Endothelial cell of umbilical vein (primary cell): ENCODE data around the gene RAD51B. TPM values are rescaled to one million over a fixed set of nuclear protein-coding genes. Genes with fewer than 3 reads are reported as not detected.

Source experiments
- BruUV-seq: library from RNA; stranded (reverse); fragments of 400-500 nt; replicated peaks from 2 replicates; lab custom pipeline; 2021; lab: Mats Ljungman, UMichigan
- CTCF ChIA-PET: fragments of 300-600, 350-600 bp; sonication (Branson Sonifier 250); formaldehyde crosslinking; loops from one replicate; lab custom pipeline; 2021; ENCODE audit warnings: antibody characterized with exemption, inconsistent platforms; lab: Charles Lee
- POLR2A ChIA-PET: fragments of 300-600, 350-600 bp; sonication (Branson Sonifier 250); formaldehyde crosslinking; loops from one replicate; lab custom pipeline; 2021; ENCODE audit warnings: antibody characterized with exemption, inconsistent platforms; lab: Charles Lee
- DNase-seq: peaks from one replicate; pipeline ENCODE4 v3.0.0-alpha.2; 2011; ENCODE audit warnings: low read depth, low spot score
- FAIRE-seq: peaks from 2 replicates; lab custom pipeline; 2011; peaks lifted over from hg19 to GRCh38; lab: Jason Lieb, UNC
- H2AFZ ChIP-seq: 2 replicates; pipeline ENCODE4 v1.6.0; 2012; ENCODE audit warnings: low read depth, low read length, control low read depth, inconsistent platforms
- H3K27ac ChIP-seq: 2 replicates; pipeline ENCODE4 v1.5.1; 2011; ENCODE audit warnings: low read depth, mild to moderate bottlenecking, control low read depth, low read length, moderate library complexity; ENCODE audit not compliant: insufficient read depth
- H3K27me3 ChIP-seq, 2 experiments: 2 replicates each; pipeline versions ENCODE4 v1.6.0 to v1.6.1; 2011; ENCODE audit warnings: low read length in 2 of 2, mixed read lengths in 1 of 2; ENCODE audit not compliant: control insufficient read depth in 2 of 2, insufficient read depth in 2 of 2
- H3K36me3 ChIP-seq, 2 experiments: 2 replicates in 1 of 2; 3 replicates in 1 of 2; pipeline ENCODE4 v1.5.1; 2011; ENCODE audit warnings: low read length in 2 of 2, mild to moderate bottlenecking in 1 of 2, moderate library complexity in 1 of 2; ENCODE audit not compliant: control insufficient read depth in 2 of 2, insufficient read depth in 2 of 2; ENCODE audit errors: extremely low read depth in 1 of 2
- H3K4me1 ChIP-seq: 3 replicates; pipeline ENCODE4 v1.5.1; 2011; ENCODE audit warnings: mild to moderate bottlenecking, low read length; ENCODE audit not compliant: control insufficient read depth, insufficient read depth; ENCODE audit errors: extremely low read depth
- H3K4me2 ChIP-seq: 2 replicates; pipeline ENCODE4 v1.6.1; 2011; ENCODE audit warnings: low read length, control low read depth, mixed read lengths; ENCODE audit not compliant: insufficient read depth
- H3K4me3 ChIP-seq, 3 experiments: fragments of 200-600 bp in 1 of 3; sonication (generic), shearing (Covaris generic) in 1 of 3; replicated peaks in 1 of 3; 2 replicates each; pipeline ENCODE4 v1.5.1; 2011 to 2016; ENCODE audit warnings: control low read depth in 3 of 3, low read length in 3 of 3, mild to moderate bottlenecking in 2 of 3, inconsistent platforms in 1 of 3, low read depth in 1 of 3, moderate library complexity in 1 of 3; ENCODE audit not compliant: insufficient read depth in 1 of 3
- H3K79me2 ChIP-seq: 2 replicates; pipeline ENCODE4 v1.6.0; 2012; ENCODE audit warnings: low read length, inconsistent platforms; ENCODE audit not compliant: control insufficient read depth, insufficient read depth
- H3K9ac ChIP-seq: replicated peaks from 2 replicates; pipeline ENCODE3; 2011; ENCODE audit warnings: low read length, control low read depth; ENCODE audit not compliant: insufficient read depth; ENCODE audit errors: extremely low read depth
- H3K9me1 ChIP-seq: replicated peaks from 3 replicates; pipeline ENCODE4 v1.6.0; 2011; ENCODE audit warnings: mild to moderate bottlenecking, low read length; ENCODE audit not compliant: control insufficient read depth, insufficient read depth; ENCODE audit errors: extremely low read depth
- H3K9me3 ChIP-seq: replicated peaks from 2 replicates; pipeline ENCODE4 v1.5.1; 2012; ENCODE audit warnings: low read length, inconsistent platforms; ENCODE audit not compliant: control insufficient read depth, insufficient read depth
- H4K20me1 ChIP-seq: replicated peaks from 2 replicates; pipeline ENCODE3; 2011; ENCODE audit warnings: mild to moderate bottlenecking, low read length; ENCODE audit not compliant: control insufficient read depth, insufficient read depth; ENCODE audit errors: extremely low read depth
- EZH2 ChIP-seq: IDR thresholded peaks from 2 replicates; pipeline ENCODE4 v1.6.1; 2012; ENCODE audit warnings: borderline replicate concordance, low read depth, mild to moderate bottlenecking, moderate library complexity, low read length, inconsistent platforms; ENCODE audit not compliant: severe bottlenecking
- FOS ChIP-seq: IDR thresholded peaks from 2 replicates; pipeline ENCODE4 v1.6.1; 2011; ENCODE audit warnings: mild to moderate bottlenecking, low read length, moderate library complexity, borderline replicate concordance; ENCODE audit not compliant: insufficient read depth
- GATA2 ChIP-seq: IDR thresholded peaks from 2 replicates; pipeline ENCODE4 v1.7.0; 2011; ENCODE audit warnings: low read depth, mild to moderate bottlenecking, moderate library complexity, mixed read lengths, low read length; ENCODE audit not compliant: insufficient read length, insufficient read depth
- JUN ChIP-seq: IDR thresholded peaks from 2 replicates; pipeline ENCODE4 v1.6.1; 2011; ENCODE audit warnings: borderline replicate concordance, low read depth; ENCODE audit not compliant: insufficient read length, insufficient read depth
- MYC ChIP-seq: IDR thresholded peaks from one replicate; pipeline ENCODE4 v1.6.1; 2011; ENCODE audit warnings: mild to moderate bottlenecking, low read depth, low read length
- POLR2A ChIP-seq: IDR thresholded peaks from 2 replicates; pipeline ENCODE4 v1.6.1; 2012; ENCODE audit warnings: low read depth, mild to moderate bottlenecking, control low read depth, low read length
- POLR2AphosphoS5 ChIP-seq: IDR thresholded peaks from 2 replicates; pipeline ENCODE4 v1.6.1; 2012; ENCODE audit warnings: low read depth, mild to moderate bottlenecking, control low read depth, low read length, moderate library complexity; ENCODE audit not compliant: insufficient read depth
- dilution Hi-C: fragments of 300-500 bp; cut with MboI; formaldehyde crosslinking; loops from one replicate; pipeline ENCODE4 v1.15.0; 2019; ENCODE audit warnings: low sequenced_read_pairs; ENCODE audit not compliant: extremely low pct_ligation_motif_present
- intact Hi-C: fragments of 100-400 bp; cut with micrococcal nuclease; formaldehyde crosslinking; loops from one replicate; pipeline ENCODE4 v1.10.0; 2022
- polyA plus RNA-seq, 4 experiments: library from polyadenylated mRNA; depleted of rRNA in 3 of 4; stranded (reverse) in 3 of 4; unstranded in 1 of 4; fragments of >200 nt; gene quantifications; 2 replicates each; pipeline versions ENCODE4 v1.2.1 to v1.2.3, GENCODE V29; 2011 to 2012; ENCODE audit warnings: missing spikeins in 1 of 4
- total RNA-seq: library from RNA; stranded (reverse); gene quantifications from 2 replicates; pipeline ENCODE4 v1.2.3, GENCODE V29; 2021
- TF ChIP-seq, protein P1 (sequence below), 2 donors: IDR thresholded peaks; 1 replicate in 1 of 2; 2 replicates in 1 of 2; pipeline ENCODE4 v1.5.1; 2011; ENCODE audit warnings: low read length in 2 of 2, mild to moderate bottlenecking in 2 of 2, moderate library complexity in 2 of 2, control low read depth in 1 of 2, inconsistent platforms in 1 of 2, low read depth in 1 of 2; ENCODE audit not compliant: insufficient read depth in 1 of 2; ENCODE audit errors: extremely low read depth in 1 of 2
- TF ChIP-seq, protein P2 (sequence below): IDR thresholded peaks from 2 replicates; pipeline ENCODE4 v1.6.1; 2011; ENCODE audit not compliant: insufficient read depth, insufficient read length

Gene RAD51B
- total and polyA plus RNA-seq, 2 donors (not counting 3 experiments of a cell fraction or from before 2014, with no cell fraction given), result 3.9 to 19.0 TPM

DNA sequence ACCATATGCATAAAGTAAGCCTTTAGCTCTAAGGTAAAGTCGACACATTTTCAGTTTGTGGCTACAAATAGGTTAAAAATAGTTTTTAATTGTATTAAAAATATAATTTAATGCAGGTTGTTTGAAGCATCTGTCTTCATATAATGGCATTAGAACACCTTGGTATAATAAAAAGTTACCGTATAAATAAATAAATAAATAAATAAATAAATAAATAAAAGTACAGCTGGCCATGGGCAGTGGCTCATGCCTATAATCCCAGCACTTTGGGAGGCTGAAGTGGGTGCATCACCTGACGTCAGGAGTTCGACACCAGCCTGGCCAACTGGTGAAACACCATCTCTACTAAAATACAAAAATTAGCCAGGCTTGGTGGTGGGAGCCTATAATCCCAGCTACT lies 18.8 kb upstream of the RAD51B start:
- intact Hi-C loops, result no loop called here
- no peaks in the 10 kb centered on the region for H3K9me3 ChIP-seq
- no peak overlapping the region for H3K4me3 ChIP-seq
- H4K20me1 ChIP-seq, result no peaks in the 10 kb centered on the region
- ChIA-PET POLR2A (no interaction called here), CTCF (interaction anchor here (0.9 kb wide), 1 partner anchor 8 kb away, joined by 3 read pairs; no protein-coding TSS in a partner anchor)
- no peak for DNase-seq
- H3K4me1 ChIP-seq, result no peaks in the 10 kb centered on the region
- no peaks in the 10 kb centered on the region for H3K27me3 ChIP-seq
- H3K4me2 ChIP-seq, result no peak overlapping the region
- no peaks in the 10 kb centered on the region for H3K79me2 ChIP-seq
- no TSS peak for BruUV-seq
- H3K9ac ChIP-seq, result no peak overlapping the region
- dilution Hi-C loops, result no loop called here
- no peaks in the 10 kb centered on the region for H3K9me1 ChIP-seq
- no peak for TF ChIP-seq EZH2
- no peak for TF ChIP-seq JUN
- TF ChIP-seq, protein P1, sequence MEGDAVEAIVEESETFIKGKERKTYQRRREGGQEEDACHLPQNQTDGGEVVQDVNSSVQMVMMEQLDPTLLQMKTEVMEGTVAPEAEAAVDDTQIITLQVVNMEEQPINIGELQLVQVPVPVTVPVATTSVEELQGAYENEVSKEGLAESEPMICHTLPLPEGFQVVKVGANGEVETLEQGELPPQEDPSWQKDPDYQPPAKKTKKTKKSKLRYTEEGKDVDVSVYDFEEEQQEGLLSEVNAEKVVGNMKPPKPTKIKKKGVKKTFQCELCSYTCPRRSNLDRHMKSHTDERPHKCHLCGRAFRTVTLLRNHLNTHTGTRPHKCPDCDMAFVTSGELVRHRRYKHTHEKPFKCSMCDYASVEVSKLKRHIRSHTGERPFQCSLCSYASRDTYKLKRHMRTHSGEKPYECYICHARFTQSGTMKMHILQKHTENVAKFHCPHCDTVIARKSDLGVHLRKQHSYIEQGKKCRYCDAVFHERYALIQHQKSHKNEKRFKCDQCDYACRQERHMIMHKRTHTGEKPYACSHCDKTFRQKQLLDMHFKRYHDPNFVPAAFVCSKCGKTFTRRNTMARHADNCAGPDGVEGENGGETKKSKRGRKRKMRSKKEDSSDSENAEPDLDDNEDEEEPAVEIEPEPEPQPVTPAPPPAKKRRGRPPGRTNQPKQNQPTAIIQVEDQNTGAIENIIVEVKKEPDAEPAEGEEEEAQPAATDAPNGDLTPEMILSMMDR (IDR thresholded peaks at IDR 0.05; ENCODE audit: extremely low read depth in 1 of 2, insufficient read depth in 1 of 2, low read depth in 1 of 2, low read length in 2 of 2), result no peak
- TF ChIP-seq POLR2AphosphoS5, result no peak
- TF ChIP-seq POLR2A, result no peak
- TF ChIP-seq MYC, result no peak
- TF ChIP-seq GATA2, result no peak
- TF ChIP-seq, protein P2, sequence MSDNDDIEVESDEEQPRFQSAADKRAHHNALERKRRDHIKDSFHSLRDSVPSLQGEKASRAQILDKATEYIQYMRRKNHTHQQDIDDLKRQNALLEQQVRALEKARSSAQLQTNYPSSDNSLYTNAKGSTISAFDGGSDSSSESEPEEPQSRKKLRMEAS, result no peak
- no peak for TF ChIP-seq FOS
- H2AFZ ChIP-seq, result no peak overlapping the region
- no peak overlapping the region for H3K27ac ChIP-seq
- FAIRE-seq, result no peak
- H3K36me3 ChIP-seq, result peaks cover 18 to 44% of the 10 kb centered on the region in 2 experiments
